Parathyroid adenoma (tissue), 2 donors: Measurements from ENCODE around the gene EWSR1.

Source experiments
- H2AFZ ChIP-seq: fragments of 300-600 bp; sonication (generic); one replicate; pipeline ENCODE4 v1.7.0; 2017; ENCODE audit warnings: antibody characterized with exemption, mild to moderate bottlenecking
- H3K27ac ChIP-seq: fragments of 300-600 bp; sonication (generic); one replicate; pipeline ENCODE4 v1.7.0; 2017
- H3K27me3 ChIP-seq: fragments of 300-600 bp; sonication (generic); one replicate; pipeline ENCODE4 v1.7.0; 2017; ENCODE audit warnings: low read length; ENCODE audit not compliant: control insufficient read depth, insufficient read depth
- H3K36me3 ChIP-seq: fragments of 300-600 bp; sonication (generic); one replicate; pipeline ENCODE4 v1.7.0; 2017; ENCODE audit warnings: low read length; ENCODE audit not compliant: control insufficient read depth, insufficient read depth
- H3K4me1 ChIP-seq: fragments of 300-600 bp; sonication (generic); one replicate; pipeline ENCODE4 v1.7.0; 2017; ENCODE audit warnings: control low read depth
- H3K4me2 ChIP-seq: fragments of 300-600 bp; sonication (generic); one replicate; pipeline ENCODE4 v1.7.0; 2017; ENCODE audit warnings: low read length
- H3K4me3 ChIP-seq: fragments of 300-600 bp; sonication (generic); one replicate; pipeline ENCODE4 v1.7.0; 2017; ENCODE audit warnings: low read depth, low read length
- H3K79me2 ChIP-seq: fragments of 300-600 bp; sonication (generic); one replicate; pipeline ENCODE4 v1.7.0; 2017; ENCODE audit warnings: control low read depth
- H3K9ac ChIP-seq: fragments of 300-600 bp; sonication (generic); one replicate; pipeline ENCODE4 v1.7.0; 2017; ENCODE audit warnings: mild to moderate bottlenecking
- H3K9me3 ChIP-seq: fragments of 300-600 bp; sonication (generic); one replicate; pipeline ENCODE4 v1.7.0; 2017; ENCODE audit warnings: low read length; ENCODE audit not compliant: control insufficient read depth
- CTCF ChIP-seq: fragments of 300-600 bp; sonication (generic); IDR thresholded peaks from one replicate; pipeline ENCODE4 v1.7.0; 2017; ENCODE audit warnings: antibody characterized with exemption, mild to moderate bottlenecking
- donor health status: primary hyperparathyroidism.

The EWSR1 gene

GRCh38 chr22:29334696-29335344 is 66.8 kb downstream of the EWSR1 start:
- H3K4me1 ChIP-seq = no peaks in the 10 kb centered on the region
- H3K9me3 ChIP-seq = no peaks in the 10 kb centered on the region
- H3K9ac ChIP-seq = no peak overlapping the region
- no peaks in the 10 kb centered on the region for H3K27me3 ChIP-seq
- H2AFZ ChIP-seq = no peak overlapping the region
- H3K79me2 ChIP-seq = no peaks in the 10 kb centered on the region
- no peak overlapping the region for H3K4me2 ChIP-seq
- no peaks in the 10 kb centered on the region for H3K36me3 ChIP-seq
- no peak overlapping the region for H3K4me3 ChIP-seq
- TF ChIP-seq CTCF = no peak
- no peak overlapping the region for H3K27ac ChIP-seq

GRCh38 chr22:29335656-29336055 is 67.6 kb downstream of the EWSR1 start:
- no peaks in the 10 kb centered on the region for H3K27me3 ChIP-seq
- H2AFZ ChIP-seq = no peak overlapping the region
- no peak overlapping the region for H3K27ac ChIP-seq
- no peaks in the 10 kb centered on the region for H3K4me1 ChIP-seq
- TF ChIP-seq CTCF = no peak
- no peaks in the 10 kb centered on the region for H3K9me3 ChIP-seq
- no peak overlapping the region for H3K9ac ChIP-seq
- H3K4me2 ChIP-seq = no peak overlapping the region
- no peaks in the 10 kb centered on the region for H3K79me2 ChIP-seq
- no peak overlapping the region for H3K4me3 ChIP-seq
- no peaks in the 10 kb centered on the region for H3K36me3 ChIP-seq

GRCh38 chr22:29336751-29337490 is 68.9 kb downstream of the EWSR1 start:
- Histone ChIP-seq H3K4me2 (no peak overlapping the region), H3K9ac (no peak overlapping the region), H3K27ac (no peak overlapping the region), H2AFZ (no peak overlapping the region), H3K4me3 (no peak overlapping the region), H3K9me3 (no peaks in the 10 kb centered on the region), H3K79me2 (no peaks in the 10 kb centered on the region), H3K27me3 (no peaks in the 10 kb centered on the region), H3K4me1 (no peaks in the 10 kb centered on the region), H3K36me3 (no peaks in the 10 kb centered on the region)
- no peak for TF ChIP-seq CTCF

GRCh38 chr22:29337631-29338284 is 69.7 kb downstream of the EWSR1 start:
- H3K4me1 ChIP-seq = no peaks in the 10 kb centered on the region
- H3K27me3 ChIP-seq = no peaks in the 10 kb centered on the region
- H3K79me2 ChIP-seq = no peaks in the 10 kb centered on the region
- no peak overlapping the region for H3K4me2 ChIP-seq
- no peak for TF ChIP-seq CTCF
- H3K9ac ChIP-seq = no peak overlapping the region
- no peak overlapping the region for H3K27ac ChIP-seq
- no peaks in the 10 kb centered on the region for H3K36me3 ChIP-seq
- no peaks in the 10 kb centered on the region for H3K9me3 ChIP-seq
- no peak overlapping the region for H3K4me3 ChIP-seq
- H2AFZ ChIP-seq = no peak overlapping the region
